Prostate gland (tissue), 2 donors: ENCODE results near the gene MIA.

Source experiments
- POLR2A ChIP-seq: fragments of 450-650 bp; IDR thresholded peaks from one replicate; pipeline ENCODE4 v1.6.1; 2016; ENCODE audit warnings: antibody characterized with exemption, mild to moderate bottlenecking
- POLR2AphosphoS5 ChIP-seq: sonication (generic); formaldehyde crosslinking; IDR thresholded peaks from one replicate; pipeline ENCODE4 v1.6.1; 2017; ENCODE audit warnings: antibody characterized with exemption
- TF ChIP-seq, protein P1 (sequence below), 4 experiments: fragments of 200-600 bp in 2 of 4; fragments of 450-650 bp in 2 of 4; sonication (generic) in 2 of 4; IDR thresholded peaks; 1 replicate in 3 of 4; 2 replicates in 1 of 4; pipeline ENCODE4 v1.5.1; 2016 to 2019; ENCODE audit warnings: antibody characterized with exemption in 4 of 4, mild to moderate bottlenecking in 2 of 4, moderate library complexity in 2 of 4

- TF ChIP-seq, protein P1, sequence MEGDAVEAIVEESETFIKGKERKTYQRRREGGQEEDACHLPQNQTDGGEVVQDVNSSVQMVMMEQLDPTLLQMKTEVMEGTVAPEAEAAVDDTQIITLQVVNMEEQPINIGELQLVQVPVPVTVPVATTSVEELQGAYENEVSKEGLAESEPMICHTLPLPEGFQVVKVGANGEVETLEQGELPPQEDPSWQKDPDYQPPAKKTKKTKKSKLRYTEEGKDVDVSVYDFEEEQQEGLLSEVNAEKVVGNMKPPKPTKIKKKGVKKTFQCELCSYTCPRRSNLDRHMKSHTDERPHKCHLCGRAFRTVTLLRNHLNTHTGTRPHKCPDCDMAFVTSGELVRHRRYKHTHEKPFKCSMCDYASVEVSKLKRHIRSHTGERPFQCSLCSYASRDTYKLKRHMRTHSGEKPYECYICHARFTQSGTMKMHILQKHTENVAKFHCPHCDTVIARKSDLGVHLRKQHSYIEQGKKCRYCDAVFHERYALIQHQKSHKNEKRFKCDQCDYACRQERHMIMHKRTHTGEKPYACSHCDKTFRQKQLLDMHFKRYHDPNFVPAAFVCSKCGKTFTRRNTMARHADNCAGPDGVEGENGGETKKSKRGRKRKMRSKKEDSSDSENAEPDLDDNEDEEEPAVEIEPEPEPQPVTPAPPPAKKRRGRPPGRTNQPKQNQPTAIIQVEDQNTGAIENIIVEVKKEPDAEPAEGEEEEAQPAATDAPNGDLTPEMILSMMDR (IDR thresholded peaks at IDR 0.05): no peak
- TF ChIP-seq POLR2A: no peak
- TF ChIP-seq POLR2AphosphoS5: no peak
Measured at GRCh38 chr19:40785526-40785925, 10.2 kb downstream of the MIA start.
